ENCODE measurements around the gene CEACAM8.
"Not testable (repeated sequence)": the region's sequence is repeated elsewhere in the genome, so short reads cannot be mapped to it uniquely, and the experiment has no call there.

Gene CEACAM8

GRCh38 chr19:42555801-42556200 is 38.9 kb downstream of the CEACAM8 start:
- TF ChIP-seq CTCF (IDR thresholded peaks at IDR 0.05; ENCODE audit: extremely low read depth, missing control alignments): no peak
- DNase-seq (ENCODE audit: low spot score): no peak

GRCh38 chr19:42555317-42555716 is 39.4 kb downstream of the CEACAM8 start:
- no peak for DNase-seq (ENCODE audit: low spot score)
- no peak for TF ChIP-seq CTCF (IDR thresholded peaks at IDR 0.05; ENCODE audit: extremely low read depth, missing control alignments)

- DNase-seq (ENCODE audit: low spot score): no peak
- no peak for TF ChIP-seq CTCF (IDR thresholded peaks at IDR 0.05; ENCODE audit: extremely low read depth, missing control alignments)
These were observed 40.6 kb downstream of the CEACAM8 start for GRCh38 chr19:42554046-42554575.

- no peak for DNase-seq (ENCODE audit: low spot score)
- TF ChIP-seq CTCF (IDR thresholded peaks at IDR 0.05; ENCODE audit: extremely low read depth, missing control alignments): no peak
These were observed 41.3 kb downstream of the CEACAM8 start for GRCh38 chr19:42553292-42554045.

GRCh38 chr19:42552086-42553065 is 42.3 kb downstream of the CEACAM8 start:
- no peak for TF ChIP-seq CTCF (IDR thresholded peaks at IDR 0.05; ENCODE audit: extremely low read depth, missing control alignments)
- DNase-seq (ENCODE audit: low spot score): no peak

GRCh38 chr19:42550521-42550920 is 44.2 kb downstream of the CEACAM8 start:
- DNase-seq (ENCODE audit: low spot score): not testable (repeated sequence)

GRCh38 chr19:42549067-42549466 is 45.7 kb downstream of the CEACAM8 start:
- not testable (repeated sequence) for DNase-seq (ENCODE audit: low spot score)

GRCh38 chr19:42548552-42548951 is 46.2 kb downstream of the CEACAM8 start:
- no peak for TF ChIP-seq CTCF (IDR thresholded peaks at IDR 0.05; ENCODE audit: extremely low read depth, missing control alignments)
- DNase-seq (ENCODE audit: low spot score): peak; percentile 2
